ENCODE results near the gene CPNE4. TPM values are rescaled to one million over a fixed set of nuclear protein-coding genes. Genes with fewer than 3 reads are reported as not detected.

Gene CPNE4
- total RNA-seq, 1 experiment from 2014 or later, result 1.9 TPM

- no peak overlapping the region for H4K5ac ChIP-seq (ENCODE audit: insufficient read length, low read depth, low read length)
- peaks cover 0 to 2% of the 10 kb centered on the region in 2 experiments; a peak in 1 of 5 replicates for H3K9me3 Mint-ChIP-seq
- peaks cover 18% of the 10 kb centered on the region in 2 experiments for H3K4me1 Mint-ChIP-seq
- H2BK20ac ChIP-seq (ENCODE audit: low read depth, low read length, poor library complexity, severe bottlenecking), result no peak overlapping the region
- H3K4ac ChIP-seq (ENCODE audit: low read depth, low read length), result no peak overlapping the region
- DNase-seq, result no peak
- H3K27ac Mint-ChIP-seq, result no peak overlapping the region
- no peak overlapping the region for H3K9ac ChIP-seq (ENCODE audit: extremely low read depth, insufficient read length, low read length)
- no peaks in the 10 kb centered on the region for H3K36me3 Mint-ChIP-seq (ENCODE audit: insufficient read depth in 1 of 3, low read depth in 3 of 3)
- no peak overlapping the region for H4K8ac ChIP-seq (replicated peaks; ENCODE audit: insufficient read length, low read depth, low read length)
- no peak overlapping the region for H3K18ac ChIP-seq (ENCODE audit: insufficient read length, low read depth, low read length)
- no peak overlapping the region for H3K56ac ChIP-seq (ENCODE audit: insufficient read length, low read depth, low read length)
- WGBS (ENCODE audit: extremely low coverage, insufficient read length, low lambda C conversion rate), result no CpG with 5 or more reads among the region's 1 CpG
- H3K23me2 ChIP-seq (ENCODE audit: insufficient read length, low read depth, low read length, poor library complexity, severe bottlenecking), result no peaks in the 10 kb centered on the region
- H4K20me1 ChIP-seq (ENCODE audit: control insufficient read depth, insufficient read depth, insufficient read length), result no peaks in the 10 kb centered on the region
- no peaks in the 10 kb centered on the region for H3K27me3 Mint-ChIP-seq (ENCODE audit: low read depth)
- no peaks in the 10 kb centered on the region for H3K79me1 ChIP-seq (ENCODE audit: insufficient read depth, low read depth, low read length, poor library complexity, severe bottlenecking)
- H3T11ph ChIP-seq (ENCODE audit: low read length), result no peak overlapping the region
- H2BK120ac ChIP-seq (ENCODE audit: low read depth, low read length, poor library complexity, severe bottlenecking), result no peak overlapping the region
- no peaks in the 10 kb centered on the region for H3K27me3 ChIP-seq (ENCODE audit: insufficient read depth, low read length)
- no peak overlapping the region for H3K14ac ChIP-seq (ENCODE audit: insufficient read depth, low read length)
- no peaks in the 10 kb centered on the region for H3K9me3 ChIP-seq (ENCODE audit: control insufficient read depth, low read depth, low read length)
- no peak overlapping the region for H2AFZ ChIP-seq (ENCODE audit: low read length)
- H2AK5ac ChIP-seq (ENCODE audit: insufficient read length, low read length), result no peak overlapping the region
- H2BK15ac ChIP-seq (ENCODE audit: low read depth, low read length), result no peak overlapping the region
- H3K79me2 ChIP-seq (ENCODE audit: insufficient read depth, low read length), result no peaks in the 10 kb centered on the region
- no peak overlapping the region for H3K4me2 ChIP-seq (ENCODE audit: insufficient read depth, insufficient read length, low read length)
- H4K91ac ChIP-seq (ENCODE audit: insufficient read length, low read depth, low read length), result no peak overlapping the region
- no peak for TF ChIP-seq CTCF (conservative IDR thresholded peaks at IDR 0.05)
- no peak overlapping the region for H2BK12ac ChIP-seq (ENCODE audit: insufficient read length, low read depth, low read length)
- H3K23ac ChIP-seq (ENCODE audit: insufficient read length, low read depth, low read length), result no peak overlapping the region
- no peak overlapping the region for H2BK5ac ChIP-seq (ENCODE audit: insufficient read length, low read length)
- H3K27ac ChIP-seq (ENCODE audit: insufficient read length, low read depth, low read length), result no peak overlapping the region
- no peak overlapping the region for H3K4me3 Mint-ChIP-seq
- peaks cover 3% of the 10 kb centered on the region; the same call in 1 of the 2 replicates for H3K4me1 ChIP-seq (ENCODE audit: insufficient read depth, low read length)
Observed at GRCh38 chr3:131714585-131715220, 320.1 kb downstream of the CPNE4 start.
